GM18511 (cell line): ENCODE measurements around the gene RBM15.

ENCODE experiments used
- ATAC-seq: cut with Tn5 transposase; IDR thresholded peaks from one replicate; pipeline ENCODE4 v1.9.1; 2021; ENCODE audit warnings: mild to moderate bottlenecking, moderate library complexity; ENCODE audit not compliant: unreplicated experiment

The RBM15 gene, protein sequence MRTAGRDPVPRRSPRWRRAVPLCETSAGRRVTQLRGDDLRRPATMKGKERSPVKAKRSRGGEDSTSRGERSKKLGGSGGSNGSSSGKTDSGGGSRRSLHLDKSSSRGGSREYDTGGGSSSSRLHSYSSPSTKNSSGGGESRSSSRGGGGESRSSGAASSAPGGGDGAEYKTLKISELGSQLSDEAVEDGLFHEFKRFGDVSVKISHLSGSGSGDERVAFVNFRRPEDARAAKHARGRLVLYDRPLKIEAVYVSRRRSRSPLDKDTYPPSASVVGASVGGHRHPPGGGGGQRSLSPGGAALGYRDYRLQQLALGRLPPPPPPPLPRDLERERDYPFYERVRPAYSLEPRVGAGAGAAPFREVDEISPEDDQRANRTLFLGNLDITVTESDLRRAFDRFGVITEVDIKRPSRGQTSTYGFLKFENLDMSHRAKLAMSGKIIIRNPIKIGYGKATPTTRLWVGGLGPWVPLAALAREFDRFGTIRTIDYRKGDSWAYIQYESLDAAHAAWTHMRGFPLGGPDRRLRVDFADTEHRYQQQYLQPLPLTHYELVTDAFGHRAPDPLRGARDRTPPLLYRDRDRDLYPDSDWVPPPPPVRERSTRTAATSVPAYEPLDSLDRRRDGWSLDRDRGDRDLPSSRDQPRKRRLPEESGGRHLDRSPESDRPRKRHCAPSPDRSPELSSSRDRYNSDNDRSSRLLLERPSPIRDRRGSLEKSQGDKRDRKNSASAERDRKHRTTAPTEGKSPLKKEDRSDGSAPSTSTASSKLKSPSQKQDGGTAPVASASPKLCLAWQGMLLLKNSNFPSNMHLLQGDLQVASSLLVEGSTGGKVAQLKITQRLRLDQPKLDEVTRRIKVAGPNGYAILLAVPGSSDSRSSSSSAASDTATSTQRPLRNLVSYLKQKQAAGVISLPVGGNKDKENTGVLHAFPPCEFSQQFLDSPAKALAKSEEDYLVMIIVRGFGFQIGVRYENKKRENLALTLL

GRCh38 chr1:110338886-110339406 lies at the start of gene RBM15:
TSS of gene RBM15 (plus strand) at chr1:110339377. CDS start at chr1:110339406, 29 bp downstream.
- ATAC-seq: peak; percentile 76

DNA sequence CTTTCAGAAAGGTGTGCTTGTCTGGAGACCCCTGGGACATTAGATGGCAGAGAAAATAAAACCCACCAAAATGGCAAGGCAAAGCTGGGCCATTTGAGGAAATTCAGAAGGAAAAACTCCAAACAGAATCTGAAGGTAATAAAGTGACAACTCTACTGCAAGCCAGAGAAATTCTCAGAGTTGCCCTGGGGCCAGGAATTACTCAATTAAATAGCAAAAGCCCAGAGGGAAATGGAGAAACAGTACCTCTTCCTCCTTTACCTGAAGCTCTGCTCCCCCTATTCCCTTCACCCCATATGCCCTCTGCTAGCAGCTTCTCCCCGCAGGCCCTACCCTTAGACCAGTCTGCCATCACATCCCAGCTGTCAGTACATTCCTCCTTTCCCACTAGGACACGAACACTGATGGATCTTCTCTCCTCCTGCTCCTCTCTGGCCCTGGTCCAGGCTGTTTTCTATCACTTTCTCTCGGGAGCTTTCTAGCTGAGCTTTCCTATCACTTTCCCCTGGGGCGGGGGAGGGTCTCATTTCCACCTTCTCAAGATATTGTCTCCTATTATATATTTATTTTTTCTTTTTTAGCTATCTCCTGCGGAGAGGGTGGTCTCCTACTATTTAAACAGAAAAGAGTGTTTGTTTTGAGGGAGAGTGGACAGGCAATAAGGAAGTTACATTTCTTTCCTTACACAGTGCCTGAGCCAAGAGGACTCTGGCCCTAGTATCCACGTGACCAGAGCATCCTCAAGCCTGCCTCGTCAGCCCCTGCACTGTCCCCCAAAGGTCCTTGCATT lies 47.7 kb upstream of the RBM15 start:
- ATAC-seq: no peak

- no peak for ATAC-seq
These were observed 47.0 kb upstream of the RBM15 start for GRCh38 chr1:110292031-110292741.

GRCh38 chr1:110293601-110294104 lies 45.5 kb upstream of the RBM15 start:
- ATAC-seq: no peak

GRCh38 chr1:110294308-110294707 lies 44.9 kb upstream of the RBM15 start:
- ATAC-seq: no peak

GRCh38 chr1:110298991-110299390 lies 40.2 kb upstream of the RBM15 start:
- ATAC-seq: no peak

DNA sequence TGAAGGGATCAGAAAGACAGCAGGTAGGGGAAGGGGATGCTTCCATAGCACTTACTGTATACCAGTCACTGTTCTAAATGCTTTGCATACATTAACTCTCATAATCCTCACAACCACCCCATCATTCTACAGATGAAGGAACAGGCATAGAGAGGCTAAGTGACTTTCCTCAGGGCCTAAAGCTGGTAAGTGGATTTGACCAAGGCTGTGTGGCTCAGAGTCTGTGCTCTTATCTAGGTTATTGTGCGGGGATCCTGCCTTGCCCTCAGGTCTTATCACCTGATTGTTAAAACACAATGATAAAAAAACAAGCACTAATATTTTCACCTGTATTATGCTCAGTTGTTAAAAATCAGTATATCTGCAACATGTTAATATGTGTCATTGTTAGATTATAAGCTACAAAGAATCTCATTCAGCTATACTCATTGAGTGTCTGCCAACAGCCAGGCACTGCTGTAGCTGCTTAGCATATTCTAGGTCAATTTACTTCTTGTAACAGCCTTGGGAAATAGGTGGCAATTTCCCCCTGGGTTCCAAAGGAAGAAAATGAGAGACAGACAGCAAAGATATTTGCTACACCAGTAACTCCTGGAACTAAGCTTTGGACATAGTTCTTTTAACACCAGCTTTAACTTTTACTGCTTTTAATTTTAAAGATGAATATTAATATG lies 38.6 kb upstream of the RBM15 start:
- ATAC-seq: no peak

GRCh38 chr1:110302836-110303235 lies 36.3 kb upstream of the RBM15 start:
- ATAC-seq: no peak

- no peak for ATAC-seq
These were observed 33.2 kb upstream of the RBM15 start for GRCh38 chr1:110305900-110306420.

GRCh38 chr1:110307239-110307974 lies 31.8 kb upstream of the RBM15 start:
- ATAC-seq: no peak

GRCh38 chr1:110308247-110308646 lies 30.9 kb upstream of the RBM15 start:
- ATAC-seq: no peak

- ATAC-seq: no peak
These were observed 30.0 kb upstream of the RBM15 start for GRCh38 chr1:110309139-110309538.

GRCh38 chr1:110309767-110310166 lies 29.4 kb upstream of the RBM15 start:
- no peak for ATAC-seq

DNA sequence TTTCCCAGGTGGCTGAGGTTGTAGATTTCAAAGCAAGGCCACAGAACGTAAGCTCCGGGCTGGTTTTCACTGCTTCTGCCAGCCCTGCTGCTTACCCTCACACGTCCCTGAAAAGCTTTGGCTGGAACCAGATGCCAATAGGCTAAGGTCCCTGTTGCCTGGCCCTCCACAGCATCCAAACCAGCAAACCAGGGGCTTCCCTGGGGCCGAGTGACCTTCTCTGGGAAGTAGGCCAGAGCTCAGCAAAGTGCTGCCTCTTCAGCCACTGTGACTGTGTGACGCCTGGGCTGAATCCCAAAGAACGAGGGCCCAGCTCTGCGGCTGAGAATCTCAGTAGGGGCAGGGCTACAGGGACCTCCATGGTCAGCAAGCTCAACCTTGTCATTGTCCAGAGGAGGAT lies 28.9 kb upstream of the RBM15 start:
- no peak for ATAC-seq

GRCh38 chr1:110312188-110313121 lies 26.7 kb upstream of the RBM15 start:
- peak; percentile 56 for ATAC-seq

DNA sequence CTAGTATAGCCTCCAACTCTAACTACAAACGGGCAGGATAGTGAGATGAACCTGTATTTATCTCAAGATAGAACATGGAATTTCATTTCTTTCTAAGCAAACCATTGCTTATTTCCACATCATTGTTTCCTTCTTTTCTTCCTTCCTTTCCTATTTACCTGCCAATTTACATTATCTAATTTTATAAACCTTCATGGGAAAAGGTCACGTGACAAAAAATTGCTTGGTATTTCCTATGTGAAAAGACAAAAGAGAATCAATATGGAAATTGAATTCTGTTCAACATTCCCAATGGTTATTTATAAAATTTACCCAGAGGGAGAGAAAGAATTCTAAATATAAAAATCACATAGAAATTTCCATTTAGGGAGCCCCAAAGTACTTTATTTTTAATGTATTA lies 22.4 kb upstream of the RBM15 start:
- ATAC-seq: no peak

DNA sequence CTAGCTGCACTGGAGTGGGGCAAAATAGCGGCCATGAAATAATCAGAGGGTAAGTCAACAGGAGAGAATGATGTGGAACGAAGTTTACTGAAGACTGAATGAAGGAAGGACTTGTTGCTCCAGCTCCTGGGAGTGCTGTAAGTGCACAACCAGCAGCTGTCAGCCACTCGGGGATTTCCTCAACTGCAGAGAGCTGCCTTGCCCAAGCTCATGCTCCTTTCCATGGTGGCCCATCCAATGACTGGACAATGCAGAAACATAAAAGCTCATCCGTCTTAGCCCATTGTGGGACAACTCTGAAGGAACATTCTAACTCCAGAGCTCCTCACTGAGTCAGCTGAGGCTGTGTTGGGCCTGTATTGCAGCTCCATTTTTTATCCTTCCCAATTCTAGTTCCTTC lies 21.1 kb upstream of the RBM15 start:
- ATAC-seq: no peak
